ENCODE data around the gene CCDC138. TPM values are rescaled to one million over a fixed set of nuclear protein-coding genes. Genes with fewer than 3 reads are reported as not detected.
A peak's percentile ranks its signal among the peaks of the same experiment; 100 is the strongest.

CCDC138 gene
- total RNA-seq, 4 donors from 2014 or later = 2.3 to 33.8 (median 4.6) TPM

DNA sequence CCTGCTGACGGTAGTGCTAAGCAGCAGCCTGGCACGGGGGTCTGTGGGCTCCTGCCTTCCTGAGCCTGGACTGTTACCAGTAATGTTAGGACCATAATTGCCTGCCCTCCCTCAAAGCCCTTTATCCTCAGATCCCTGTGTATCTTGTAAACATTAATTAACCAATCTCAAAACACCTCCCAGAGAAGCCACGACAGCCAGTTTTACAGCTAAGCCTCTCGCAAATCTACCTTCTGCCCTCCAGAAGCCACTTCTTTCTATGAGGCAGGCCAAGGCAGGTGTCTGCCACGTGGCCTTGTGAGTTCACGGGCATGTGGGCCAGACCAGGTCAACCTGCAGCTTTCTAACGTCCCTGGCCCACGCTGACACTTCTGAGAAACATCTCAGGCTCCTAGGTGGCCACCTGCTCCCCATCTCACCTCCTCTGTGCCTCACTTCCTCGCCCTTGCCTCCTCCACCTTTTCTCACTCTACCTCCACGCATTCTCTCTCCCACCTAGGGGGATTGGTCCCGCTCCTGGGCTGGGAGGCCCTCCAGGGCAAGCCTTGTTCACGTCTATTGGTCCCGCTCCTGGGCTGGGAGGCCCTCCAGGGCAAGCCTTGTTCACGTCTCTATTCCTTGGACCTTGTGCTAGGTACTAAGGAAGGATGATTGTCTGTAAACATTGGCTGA is 138.1 kb downstream of the CCDC138 start:
- no peak for TF ChIP-seq POLR2A (IDR thresholded peaks at IDR 0.05)
- TF ChIP-seq, protein P1, sequence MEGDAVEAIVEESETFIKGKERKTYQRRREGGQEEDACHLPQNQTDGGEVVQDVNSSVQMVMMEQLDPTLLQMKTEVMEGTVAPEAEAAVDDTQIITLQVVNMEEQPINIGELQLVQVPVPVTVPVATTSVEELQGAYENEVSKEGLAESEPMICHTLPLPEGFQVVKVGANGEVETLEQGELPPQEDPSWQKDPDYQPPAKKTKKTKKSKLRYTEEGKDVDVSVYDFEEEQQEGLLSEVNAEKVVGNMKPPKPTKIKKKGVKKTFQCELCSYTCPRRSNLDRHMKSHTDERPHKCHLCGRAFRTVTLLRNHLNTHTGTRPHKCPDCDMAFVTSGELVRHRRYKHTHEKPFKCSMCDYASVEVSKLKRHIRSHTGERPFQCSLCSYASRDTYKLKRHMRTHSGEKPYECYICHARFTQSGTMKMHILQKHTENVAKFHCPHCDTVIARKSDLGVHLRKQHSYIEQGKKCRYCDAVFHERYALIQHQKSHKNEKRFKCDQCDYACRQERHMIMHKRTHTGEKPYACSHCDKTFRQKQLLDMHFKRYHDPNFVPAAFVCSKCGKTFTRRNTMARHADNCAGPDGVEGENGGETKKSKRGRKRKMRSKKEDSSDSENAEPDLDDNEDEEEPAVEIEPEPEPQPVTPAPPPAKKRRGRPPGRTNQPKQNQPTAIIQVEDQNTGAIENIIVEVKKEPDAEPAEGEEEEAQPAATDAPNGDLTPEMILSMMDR (IDR thresholded peaks at IDR 0.05) = no peak

DNA sequence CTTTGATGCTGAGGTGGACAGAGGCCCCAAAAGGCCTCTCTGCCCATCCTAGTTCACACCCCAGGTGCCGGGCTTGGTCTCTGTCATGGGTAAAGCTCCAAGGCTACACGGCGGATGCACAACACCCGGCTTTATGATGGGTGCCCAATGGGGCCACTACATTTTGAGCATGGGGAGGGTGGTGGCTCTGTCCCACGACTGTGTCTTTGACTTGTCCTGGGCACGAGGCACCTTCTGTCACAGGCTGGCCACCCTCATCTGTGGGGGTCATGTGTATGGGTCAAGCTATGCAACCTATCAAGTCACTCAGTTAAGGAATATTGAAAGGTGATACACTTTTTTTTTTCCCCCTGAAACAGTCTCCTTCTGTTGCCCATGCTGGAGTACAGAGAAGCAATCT is 138.7 kb downstream of the CCDC138 start:
- Histone ChIP-seq H3K9me3 (no peaks in the 10 kb centered on the region), H3K4me3 (no peak overlapping the region), H3K36me3 (no peaks in the 10 kb centered on the region), H3K4me1 (no peaks in the 10 kb centered on the region), H3K27ac (no peak overlapping the region), H3K27me3 (no peaks in the 10 kb centered on the region)
- DNase-seq = peak in 2 of 3 donors; percentile 15 to 43
- TF ChIP-seq POLR2A (IDR thresholded peaks at IDR 0.05) = no peak
- TF ChIP-seq, protein P1 (IDR thresholded peaks at IDR 0.05) = no peak

More for the DNA sequence above, 138.1 kb downstream of the CCDC138 start:
- Histone ChIP-seq H3K27ac (no peak overlapping the region), H3K4me1 (no peaks in the 10 kb centered on the region), H3K27me3 (no peaks in the 10 kb centered on the region), H3K9me3 (no peaks in the 10 kb centered on the region), H3K36me3 (no peaks in the 10 kb centered on the region), H3K4me3 (no peak overlapping the region)
- peak in 2 of 3 donors; percentile 29 to 34 for DNase-seq

DNA sequence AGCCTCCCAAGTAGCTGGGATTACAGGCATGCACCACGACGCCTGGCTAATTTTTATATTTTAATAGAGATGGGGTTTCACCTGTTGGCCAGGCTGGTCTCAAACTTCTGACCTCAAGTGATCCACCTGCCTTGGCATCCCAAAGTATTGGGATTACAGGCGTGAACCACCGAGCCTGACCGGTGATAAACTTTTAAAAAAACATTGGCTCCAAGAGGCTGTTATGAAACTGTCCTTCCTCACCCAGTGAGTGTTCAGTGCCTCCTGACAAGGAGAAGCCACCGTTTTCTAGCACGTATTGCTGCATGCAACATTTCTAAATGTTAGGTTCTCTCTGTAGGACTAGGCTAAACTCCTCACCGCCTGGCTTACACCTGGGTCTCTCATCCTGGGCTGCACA is 139.2 kb downstream of the CCDC138 start:
- DNase-seq = no peak
- H3K27ac ChIP-seq = no peak overlapping the region

More for the DNA sequence above, 139.2 kb downstream of the CCDC138 start:
- Histone ChIP-seq H3K4me1 (no peaks in the 10 kb centered on the region), H3K9me3 (no peaks in the 10 kb centered on the region), H3K4me3 (no peak overlapping the region), H3K36me3 (no peaks in the 10 kb centered on the region), H3K27me3 (no peaks in the 10 kb centered on the region)
- TF ChIP-seq, protein P1 (IDR thresholded peaks at IDR 0.05) = no peak
- TF ChIP-seq POLR2A (IDR thresholded peaks at IDR 0.05) = no peak

Small RNAs within 50 kb of the gene (small RNA-seq; reads per million reads assigned to genes)
- gene AC073415.1 = 0 reads per million in 2 donors

Other genes starting within 250 kb of the CCDC138 start
- 10 to 100 TPM; 49.9 to 80.0 (median 56.9) TPM for gene RANBP2, start 67.3 kb upstream of the CCDC138 start, total RNA-seq
- gene EDAR, start 202.4 kb downstream of the CCDC138 start, total RNA-seq = 1 to 10 TPM in 1 of 4 donors, under 1 TPM in 2, not detected in 1; 0.38 to 5.0 (median 0.88) TPM

All from Peyer's patch (tissue), 4 donors.